ENCODE results near the gene PGM5. TPM values are rescaled to one million over a fixed set of nuclear protein-coding genes. Genes with fewer than 3 reads are reported as not detected.
A peak's percentile ranks its signal among the peaks of the same experiment; 100 is the strongest.

The PGM5 gene
- total and polyA plus RNA-seq, 4 donors, result 4.3 to 51.7 (median 12.0) TPM

- Histone ChIP-seq H3K4me1 (ENCODE audit: control insufficient read depth in 5 of 5, insufficient read depth in 5 of 5, low read length in 5 of 5) (peaks cover 0 to 29% (median 2%) of the 10 kb centered on the region in 5 donors), H3K9ac (ENCODE audit: insufficient read depth in 1 of 2, low read length in 2 of 2) (no peak overlapping the region), H3K27ac (ENCODE audit: low read depth in 1 of 2, low read length in 1 of 2) (peak overlapping the region in 1 of 2 donors; percentile 3), H3K4me3 (no peak overlapping the region), H3K27me3 (ENCODE audit: control insufficient read depth in 3 of 3, insufficient read depth in 3 of 3, low read length in 2 of 3) (no peaks in the 10 kb centered on the region), H3K36me3 (ENCODE audit: control insufficient read depth in 4 of 4, insufficient read depth in 4 of 4, low read length in 4 of 4) (peaks cover 0 to 27% (median 16%) of the 10 kb centered on the region in 4 donors), H3K9me3 (ENCODE audit: control insufficient read depth in 4 of 4, insufficient read depth in 3 of 4, low read length in 3 of 4) (no peaks in the 10 kb centered on the region)
- ATAC-seq (ENCODE audit: insufficient read depth, low FRiP score), result no peak
- WGBS, 2 donors, result 72 to 80% methylated on average over 2 of the region's 2 CpGs
- DNase-seq, result no peak
- no peak for TF ChIP-seq CTCF (IDR thresholded peaks at IDR 0.05; ENCODE audit: control extremely low read depth, extremely low read depth)
Observed at GRCh38 chr9:68498816-68499215, 142.4 kb downstream of the PGM5 start.

GRCh38 chr9:68500457-68501381, 144.3 kb downstream of the PGM5 start:
- peak; percentile 64 for ATAC-seq (ENCODE audit: insufficient read depth, low FRiP score)
- peaks cover 2 to 25% (median 6%) of the 10 kb centered on the region in 5 donors for H3K4me1 ChIP-seq (ENCODE audit: control insufficient read depth in 5 of 5, insufficient read depth in 5 of 5, low read length in 5 of 5)
- no peak overlapping the region for H3K4me3 ChIP-seq
- H3K9me3 ChIP-seq (ENCODE audit: control insufficient read depth in 4 of 4, insufficient read depth in 3 of 4, low read length in 3 of 4), result no peaks in the 10 kb centered on the region
- no peaks in the 10 kb centered on the region for H3K27me3 ChIP-seq (ENCODE audit: control insufficient read depth in 3 of 3, insufficient read depth in 3 of 3, low read length in 2 of 3)
- no peak overlapping the region for H3K9ac ChIP-seq (ENCODE audit: insufficient read depth in 1 of 2, low read length in 2 of 2)
- no peak for TF ChIP-seq CTCF (IDR thresholded peaks at IDR 0.05; ENCODE audit: control extremely low read depth, extremely low read depth)
- peaks cover 0 to 40% (median 16%) of the 10 kb centered on the region in 4 donors for H3K36me3 ChIP-seq (ENCODE audit: control insufficient read depth in 4 of 4, insufficient read depth in 4 of 4, low read length in 4 of 4)
- WGBS, 2 donors, result 62 to 78% methylated on average over 9 of the region's 9 CpGs
- DNase-seq, result peak in 1 of 3 donors; percentile 25
- H3K27ac ChIP-seq (ENCODE audit: low read depth in 1 of 2, low read length in 1 of 2), result peak overlapping the region; percentile 66 to 89

GRCh38 chr9:68502279-68502678, 145.9 kb downstream of the PGM5 start:
- Histone ChIP-seq H3K9ac (ENCODE audit: insufficient read depth in 1 of 2, low read length in 2 of 2) (no peak overlapping the region), H3K36me3 (ENCODE audit: control insufficient read depth in 4 of 4, insufficient read depth in 4 of 4, low read length in 4 of 4) (peaks cover 0 to 38% (median 16%) of the 10 kb centered on the region in 4 donors), H3K27me3 (ENCODE audit: control insufficient read depth in 3 of 3, insufficient read depth in 3 of 3, low read length in 2 of 3) (no peaks in the 10 kb centered on the region), H3K4me3 (no peak overlapping the region), H3K4me1 (ENCODE audit: control insufficient read depth in 5 of 5, insufficient read depth in 5 of 5, low read length in 5 of 5) (peaks cover 2 to 23% (median 16%) of the 10 kb centered on the region in 5 donors), H3K9me3 (ENCODE audit: control insufficient read depth in 4 of 4, insufficient read depth in 3 of 4, low read length in 3 of 4) (no peaks in the 10 kb centered on the region), H3K27ac (ENCODE audit: low read depth in 1 of 2, low read length in 1 of 2) (peak overlapping the region in 1 of 2 donors; percentile 75)
- ATAC-seq (ENCODE audit: insufficient read depth, low FRiP score), result no peak
- DNase-seq, result no peak
- no peak for TF ChIP-seq CTCF (IDR thresholded peaks at IDR 0.05; ENCODE audit: control extremely low read depth, extremely low read depth)
- 64 to 80% methylated on average over 4 of the region's 4 CpGs for WGBS, 2 donors

All from lung (tissue), 12 donors.